Measurements from ENCODE around the gene CNKSR3.

Gene CNKSR3

DNA sequence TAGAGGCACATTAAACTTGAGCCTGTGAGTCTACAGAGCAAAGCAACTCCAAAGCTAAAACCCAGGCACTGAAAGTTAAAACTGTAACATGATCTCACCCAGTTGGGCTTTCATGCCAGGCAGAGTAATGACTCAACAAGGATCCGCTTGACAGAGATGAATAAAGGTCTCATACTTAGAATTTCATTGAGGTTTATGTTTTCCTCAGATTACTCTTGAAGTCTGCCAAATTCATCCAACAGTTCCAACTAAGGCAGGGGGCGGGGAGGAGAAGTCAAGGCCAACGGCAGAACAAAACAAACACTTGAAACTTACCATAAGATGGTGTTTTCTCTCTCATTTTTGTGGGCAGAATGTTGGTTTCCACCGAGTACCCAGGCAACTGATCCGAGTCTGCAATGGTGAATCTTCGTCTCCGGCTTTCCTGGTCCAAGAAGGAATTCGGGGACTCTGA, 99.8 kb downstream of the CNKSR3 start:
- no peak for DNase-seq

DNA sequence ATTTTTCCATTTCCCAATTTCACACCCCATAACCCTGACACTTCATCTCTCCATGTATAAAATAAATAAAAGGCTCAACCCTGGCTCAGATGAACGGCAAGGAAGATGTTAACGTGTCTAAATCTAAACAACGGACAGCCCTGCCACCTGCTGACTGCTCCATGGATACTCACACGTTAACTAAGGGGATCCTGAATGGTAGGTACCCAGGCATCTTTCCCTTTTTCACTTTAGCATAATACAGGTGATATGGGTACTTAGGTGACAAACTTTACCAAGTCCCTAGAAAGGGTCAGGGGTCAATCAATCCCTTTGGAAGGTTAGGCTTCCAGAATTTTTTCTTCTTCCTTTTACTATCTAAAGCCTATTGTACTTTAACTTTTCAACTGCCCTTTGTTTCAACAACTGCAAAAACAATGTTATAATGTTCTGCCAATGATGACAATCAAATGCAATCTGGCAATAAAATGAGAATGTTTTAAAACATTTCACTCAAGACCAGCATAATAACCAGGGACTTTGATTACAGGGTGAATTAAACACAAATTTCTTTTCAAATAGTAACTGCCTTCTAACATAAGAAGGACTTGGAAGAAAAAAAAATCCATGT, 101.5 kb downstream of the CNKSR3 start:
- DNase-seq = peak; percentile 7

DNA sequence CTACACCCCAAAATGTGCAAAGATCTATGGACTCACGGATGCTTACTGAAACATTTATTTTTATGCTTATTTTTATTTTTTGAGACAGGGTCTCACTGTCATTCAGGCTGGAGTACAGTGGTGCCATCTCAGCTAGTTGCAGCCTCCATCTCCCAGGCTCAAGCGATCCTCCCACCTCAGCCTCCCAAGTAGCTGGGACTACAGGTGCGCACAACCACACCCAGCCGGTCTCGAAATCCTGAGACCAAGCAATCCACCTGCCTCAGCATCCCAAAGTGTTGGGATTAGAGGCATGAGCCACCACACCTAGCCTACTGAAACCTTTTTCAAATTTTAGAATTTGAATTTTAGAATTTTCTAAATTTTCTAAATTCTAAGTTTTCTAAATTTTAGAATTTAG, 103.0 kb downstream of the CNKSR3 start:
- DNase-seq = no peak

DNA sequence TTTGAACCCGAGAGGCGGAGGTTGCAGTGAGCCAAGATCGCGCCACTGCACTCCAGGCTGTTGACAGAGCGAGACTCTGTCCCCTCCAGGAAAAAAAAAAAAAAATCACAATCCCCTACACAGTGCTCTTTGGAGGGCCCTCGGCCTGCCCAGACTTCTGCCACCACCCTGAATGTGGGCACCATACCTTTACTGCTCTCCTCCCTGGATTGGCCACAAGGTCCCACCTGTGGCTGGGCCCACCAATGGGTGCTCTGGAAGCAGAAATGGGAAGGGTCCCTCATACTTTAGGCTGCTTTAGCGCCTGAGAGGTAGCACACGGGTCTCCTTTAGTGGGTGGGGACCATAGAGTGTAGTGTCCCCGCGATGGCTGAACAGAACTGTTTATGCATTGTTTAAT, 103.6 kb downstream of the CNKSR3 start:
- DNase-seq = no peak

DNA sequence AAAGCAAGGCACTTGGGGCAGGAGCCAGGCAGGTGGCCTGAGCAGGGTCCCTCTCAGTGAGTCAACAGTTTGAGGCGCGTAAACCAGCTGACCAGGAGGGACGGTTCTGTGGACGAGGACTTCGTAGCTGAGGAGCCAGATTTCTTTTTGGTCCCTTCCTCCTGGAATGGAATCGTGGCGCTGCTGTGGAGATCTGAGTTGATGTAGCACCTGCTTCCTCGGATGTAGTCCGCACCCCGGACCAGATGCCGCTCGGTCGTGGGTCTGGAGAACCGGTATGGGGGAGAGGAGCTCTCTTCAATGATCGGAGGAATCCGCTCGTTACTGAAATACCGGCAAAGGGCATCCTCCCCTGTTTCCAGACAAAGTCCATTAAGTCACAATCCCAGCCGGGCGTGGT, 104.2 kb downstream of the CNKSR3 start:
- no peak for DNase-seq

DNA sequence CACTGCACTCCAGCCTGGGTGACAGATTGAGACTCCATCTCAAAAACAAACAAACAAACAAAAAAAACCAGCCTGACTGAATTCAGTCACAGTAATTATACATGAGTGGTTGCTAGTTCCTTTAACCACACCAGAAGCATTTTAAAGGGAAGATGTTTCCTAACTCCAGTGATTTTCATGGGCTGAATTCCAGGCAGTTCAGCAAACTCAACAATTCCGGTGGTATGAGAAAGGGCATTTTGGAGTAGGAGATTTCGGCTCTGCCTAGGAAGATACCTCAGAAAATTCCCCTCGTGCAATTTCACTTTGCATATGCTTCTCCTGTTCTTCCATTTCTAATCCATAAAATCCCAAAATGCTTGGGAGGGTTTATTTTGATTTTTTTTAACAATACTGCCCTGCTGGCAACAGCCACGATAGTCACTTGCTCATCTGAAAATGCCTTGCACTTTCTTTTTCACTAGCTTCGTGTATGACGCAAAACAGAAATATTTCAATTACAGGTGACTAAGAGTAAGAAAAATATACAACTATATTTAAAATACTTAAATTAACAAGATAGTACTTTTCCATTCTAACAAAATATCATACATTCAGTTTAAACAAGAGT, 105.6 kb downstream of the CNKSR3 start:
- no peak for DNase-seq

DNA sequence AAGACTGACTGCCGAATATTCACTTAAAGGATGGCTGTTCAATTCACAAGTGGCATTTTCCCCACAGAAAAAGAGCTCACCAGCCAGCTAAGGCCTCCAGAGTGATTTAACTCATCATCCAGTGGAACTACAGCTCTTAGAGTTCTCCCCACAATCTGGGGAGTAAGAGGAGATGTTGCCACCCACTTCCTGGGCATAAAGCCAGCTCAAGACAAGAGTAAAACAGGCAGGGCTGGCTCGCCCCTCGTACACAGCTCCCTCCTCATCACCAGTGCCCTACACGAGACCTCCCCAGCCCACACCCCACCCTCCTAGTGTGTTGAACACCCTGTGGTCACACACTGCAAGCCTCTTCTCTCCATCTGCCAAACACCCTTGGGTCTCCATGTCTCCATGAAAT, 106.7 kb downstream of the CNKSR3 start:
- no peak for DNase-seq

DNA sequence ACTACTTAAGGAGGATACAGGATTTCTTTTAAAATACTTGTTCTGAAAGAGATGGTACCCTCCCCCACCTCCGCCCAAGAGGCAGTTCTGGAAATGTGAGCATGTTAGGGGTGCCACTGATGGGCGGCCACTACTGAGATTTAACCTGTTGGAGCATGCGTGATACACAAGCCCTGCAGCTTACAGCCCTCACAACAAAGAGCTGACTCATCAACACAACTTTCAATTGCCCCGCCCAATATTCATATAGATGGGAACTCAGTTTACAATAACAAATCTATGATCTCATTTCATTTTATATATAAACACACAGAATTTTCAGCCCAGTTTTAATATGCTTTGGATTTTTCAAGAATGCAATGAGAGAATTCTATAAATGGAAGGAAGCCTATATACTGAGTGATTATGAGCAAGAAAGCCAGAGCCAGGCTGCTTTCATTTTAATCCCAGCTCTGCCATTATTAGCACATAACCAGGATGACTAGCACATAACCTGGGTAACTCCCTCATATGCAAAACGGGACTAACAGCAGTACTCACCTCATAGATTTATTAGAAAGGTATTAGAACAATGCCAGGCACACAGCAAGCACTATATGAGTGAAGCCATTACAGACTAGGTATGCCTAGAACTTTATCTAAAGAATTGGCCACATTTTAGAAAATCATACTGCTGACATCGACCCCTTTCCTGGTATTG, 108.3 kb downstream of the CNKSR3 start:
- DNase-seq = peak; percentile 52

DNA sequence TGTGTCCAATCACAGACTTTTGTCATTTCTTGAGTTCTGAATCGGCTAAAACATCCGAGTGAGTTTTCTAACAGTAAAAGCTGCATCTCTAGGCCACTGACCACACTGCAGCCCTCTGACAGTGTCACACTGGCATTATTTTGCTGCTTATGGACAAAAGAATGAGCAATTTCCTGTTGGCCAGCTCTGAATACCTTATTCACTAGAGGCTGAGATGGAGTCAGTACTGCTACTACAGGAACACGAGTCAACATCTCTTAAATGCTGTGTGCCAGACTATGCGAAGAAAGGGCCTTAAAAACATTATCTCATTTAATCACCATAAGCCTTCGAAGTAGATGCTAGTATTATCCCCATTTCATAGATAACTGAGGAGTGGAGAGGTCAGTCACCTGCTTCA, 111.4 kb downstream of the CNKSR3 start:
- DNase-seq = no peak

DNA sequence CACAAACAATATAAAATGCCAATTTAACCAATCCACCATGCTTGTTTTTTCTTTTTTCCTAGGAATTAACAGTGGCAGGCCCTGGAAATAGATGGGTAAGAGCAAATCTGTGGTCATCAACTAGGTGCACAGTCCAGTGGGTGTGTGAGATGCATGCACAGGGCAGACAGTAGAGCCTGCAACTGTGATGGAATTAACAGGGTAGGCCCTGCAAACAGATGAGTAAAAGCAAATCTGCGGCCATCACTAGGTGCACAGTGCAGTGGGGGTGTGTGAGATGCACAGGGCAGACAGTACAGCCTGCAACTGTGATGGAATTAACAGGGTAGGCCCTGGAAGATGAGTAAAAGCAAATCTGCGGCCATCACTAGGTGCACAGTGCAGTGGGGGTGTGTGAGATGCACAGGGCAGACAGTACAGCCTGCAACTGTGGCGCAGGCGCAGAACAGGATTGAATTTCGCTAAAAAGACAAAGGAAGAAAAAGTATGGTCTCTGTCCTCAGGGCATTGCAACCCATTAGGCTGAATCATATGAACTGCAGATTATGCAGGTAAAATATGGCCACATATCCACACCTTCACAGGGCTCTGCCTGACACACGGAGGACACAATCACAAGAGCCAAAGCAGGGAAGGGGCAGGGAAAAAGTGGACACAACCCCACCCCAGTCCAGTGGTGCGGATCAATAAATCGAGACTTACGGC, 112.8 kb downstream of the CNKSR3 start:
- DNase-seq = no peak

DNA sequence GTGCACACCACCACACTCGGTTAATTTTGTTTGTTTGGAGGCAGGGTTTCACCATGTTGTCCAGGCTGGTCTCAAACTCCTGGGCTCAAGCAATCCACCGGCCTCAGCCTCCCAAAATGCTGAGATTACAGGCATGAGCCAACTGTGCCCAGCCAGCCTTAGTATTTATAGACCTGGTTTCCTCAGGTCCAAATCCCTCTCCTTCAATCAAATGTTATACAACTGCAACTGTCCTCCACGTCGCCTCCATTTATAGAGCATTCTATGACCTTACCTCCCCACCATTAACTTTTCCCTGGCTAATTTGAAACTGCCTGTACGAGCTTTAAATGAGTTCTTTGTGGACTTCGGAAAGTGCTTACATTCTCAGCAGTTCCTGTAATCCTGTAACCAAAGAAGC, 114.6 kb downstream of the CNKSR3 start:
- no peak for DNase-seq

DNA sequence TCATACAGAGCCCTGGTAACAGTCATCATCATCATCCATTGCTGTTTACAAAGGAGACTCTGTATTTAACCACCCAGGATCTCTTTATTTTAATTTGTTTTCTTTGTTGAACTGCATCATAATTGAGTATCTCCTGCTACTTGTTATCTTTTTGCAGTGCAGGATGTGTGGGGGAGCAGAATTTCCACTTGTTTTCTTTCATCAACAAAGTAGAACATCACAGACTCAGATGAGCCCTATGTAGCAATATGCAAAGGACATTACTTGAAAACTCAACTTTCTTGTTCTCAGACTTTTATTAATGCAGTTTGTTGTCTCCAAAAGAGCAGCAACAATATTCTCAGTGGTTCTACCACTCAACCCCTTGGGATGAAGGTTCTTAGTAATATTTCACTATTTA, 115.2 kb downstream of the CNKSR3 start:
- DNase-seq = no peak

DNA sequence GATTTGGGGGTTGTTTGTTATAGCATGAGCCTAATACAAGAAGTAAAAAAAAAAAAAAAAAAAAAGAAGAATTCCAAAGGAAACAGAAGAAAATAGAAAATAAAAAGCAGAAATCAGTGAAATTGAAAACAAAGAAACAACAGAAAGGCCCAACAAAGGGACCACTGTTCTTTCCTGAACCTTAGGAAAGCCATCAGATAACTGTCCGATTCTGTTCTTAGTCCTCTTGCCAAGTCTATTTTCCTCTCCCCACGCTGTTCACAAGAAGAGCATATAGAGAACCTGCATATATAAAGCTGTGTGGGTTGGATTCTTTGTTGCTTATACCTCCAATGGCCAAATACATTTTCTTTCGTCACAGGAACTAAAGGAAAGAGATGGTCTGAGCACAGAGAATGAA, 115.9 kb downstream of the CNKSR3 start:
- DNase-seq = no peak

DNA sequence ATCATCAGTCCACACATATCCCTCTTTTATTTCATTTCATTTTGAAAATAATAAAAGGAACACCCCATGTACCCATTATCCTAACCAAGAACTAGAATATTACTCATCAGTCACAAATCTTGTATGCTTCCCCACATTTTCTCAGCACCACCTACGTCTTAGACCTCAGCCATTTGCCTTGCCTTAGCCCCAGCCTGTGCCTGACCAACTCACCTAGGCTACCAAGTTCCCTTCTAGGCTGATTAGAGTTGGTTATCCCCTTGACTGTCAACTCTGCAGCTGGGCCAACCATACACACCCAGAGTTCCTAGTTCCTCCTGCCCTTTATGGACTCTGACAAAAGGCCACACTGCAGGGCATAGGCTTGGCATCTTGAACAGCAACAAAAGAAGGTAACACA, 120.5 kb downstream of the CNKSR3 start:
- DNase-seq = no peak

DNA sequence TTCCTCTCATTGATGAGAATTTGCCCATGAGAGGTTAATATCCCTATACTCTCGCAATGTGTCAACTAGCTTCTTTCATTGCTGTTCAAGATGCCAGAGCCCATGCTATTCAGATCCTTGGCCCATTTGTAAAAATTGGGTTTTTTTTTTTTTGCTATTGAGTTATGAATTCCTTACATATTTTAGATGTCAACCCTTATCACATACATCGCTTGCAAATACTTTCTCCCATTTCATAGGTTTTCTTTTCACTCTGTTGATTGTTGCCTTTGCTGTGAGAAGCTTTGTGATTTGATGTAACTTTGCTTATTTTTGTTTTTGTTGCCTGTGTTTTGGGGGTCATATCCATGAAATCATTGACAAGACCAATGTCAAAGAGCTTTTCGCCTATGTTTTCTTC, 121.7 kb downstream of the CNKSR3 start:
- no peak for DNase-seq

DNA sequence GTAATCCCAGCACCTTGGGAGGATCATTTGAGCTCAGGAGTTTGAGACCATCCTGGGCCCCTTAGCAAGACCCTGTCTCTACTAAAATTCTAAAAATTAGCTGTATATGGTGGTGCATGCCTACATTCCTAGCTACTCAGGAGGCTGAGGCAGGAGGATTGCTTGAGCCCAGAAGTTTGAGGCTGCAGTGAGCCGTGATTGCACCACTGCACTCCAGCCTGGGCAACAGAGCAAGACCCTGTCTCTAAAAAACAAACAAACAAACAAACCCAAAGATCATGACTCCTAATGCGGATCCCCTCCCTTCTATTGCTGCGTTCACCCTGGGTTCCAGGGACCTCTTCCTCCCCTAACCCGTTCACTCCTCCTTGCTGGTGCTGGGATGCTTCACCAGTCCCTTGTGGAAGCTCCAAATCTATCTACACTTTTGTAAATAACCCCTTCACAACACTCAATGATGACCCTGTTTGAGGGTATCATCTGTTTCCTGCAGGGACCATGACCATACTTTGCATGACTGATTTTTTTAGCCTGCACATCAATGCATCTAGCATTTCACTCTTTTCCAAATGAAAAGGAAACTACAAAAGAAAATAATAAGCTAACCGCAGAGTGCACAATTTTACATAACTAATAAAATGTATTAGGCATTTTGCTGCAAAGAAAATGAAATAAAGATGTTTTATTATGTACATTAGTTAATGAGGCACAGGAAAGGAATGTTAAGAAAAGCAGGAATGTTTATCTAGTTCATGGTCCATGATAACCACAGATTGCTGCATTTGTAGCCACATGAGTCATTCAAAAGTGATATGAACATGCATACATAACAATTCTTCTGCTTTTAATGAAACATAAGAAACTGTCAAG, 123.4 kb downstream of the CNKSR3 start:
- DNase-seq = no peak

DNA sequence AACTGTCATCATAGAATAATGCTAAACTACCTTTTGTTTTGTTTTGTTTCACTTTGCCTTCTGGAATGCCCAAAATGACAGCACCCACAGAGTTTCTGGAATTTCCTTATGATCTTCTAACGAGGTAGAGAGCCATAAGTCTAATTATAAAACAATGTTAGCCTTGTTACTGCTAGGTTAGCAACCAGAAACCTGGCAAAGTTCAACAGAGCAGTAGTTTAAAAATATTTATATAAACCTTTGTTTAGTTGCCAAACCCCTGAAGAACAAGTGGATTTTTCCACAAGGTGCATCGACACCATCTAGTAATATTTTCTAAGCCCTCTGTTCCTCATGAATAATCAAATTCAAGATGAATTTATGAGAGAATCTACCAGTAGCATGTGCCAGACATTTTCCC, 126.3 kb downstream of the CNKSR3 start:
- no peak for DNase-seq

DNA sequence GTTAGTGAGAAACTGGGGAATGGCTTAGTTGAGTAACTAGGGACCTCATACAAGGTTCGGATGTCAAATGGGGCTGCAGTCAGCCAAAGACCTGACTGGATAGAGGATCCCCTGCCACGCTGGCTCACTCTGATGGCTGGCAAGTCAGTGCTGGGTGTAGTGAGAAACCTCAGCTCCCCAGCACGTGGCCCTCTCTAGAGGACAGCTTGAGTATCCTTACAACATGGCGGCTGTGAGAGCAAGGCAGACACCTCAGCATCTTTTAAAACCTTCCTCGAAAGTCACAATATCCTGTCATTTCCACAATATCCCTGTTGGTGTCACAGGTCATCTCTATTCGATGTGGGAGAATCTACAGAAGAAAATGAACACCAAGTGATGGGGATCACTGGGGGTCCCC, 127.2 kb downstream of the CNKSR3 start:
- DNase-seq = no peak

DNA sequence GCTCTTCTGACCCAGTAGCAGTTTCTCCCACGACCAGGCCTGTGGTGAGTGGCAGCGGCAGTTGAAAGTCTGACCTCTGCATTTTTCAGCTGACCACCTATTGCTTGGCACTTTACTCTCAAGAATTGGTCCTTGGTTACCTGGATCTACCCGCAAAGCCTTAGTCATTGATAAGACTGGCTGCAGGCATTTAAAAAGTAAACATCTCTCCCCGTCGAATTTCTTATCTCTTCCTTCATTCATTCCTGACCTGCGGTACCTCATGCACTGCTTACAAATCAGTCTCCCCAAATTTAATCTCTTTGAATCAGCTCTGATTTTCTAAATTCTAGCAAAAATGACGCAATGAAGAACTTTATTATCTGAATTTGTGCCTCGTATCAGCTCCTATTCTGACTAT, 127.7 kb downstream of the CNKSR3 start:
- DNase-seq = no peak

DNA sequence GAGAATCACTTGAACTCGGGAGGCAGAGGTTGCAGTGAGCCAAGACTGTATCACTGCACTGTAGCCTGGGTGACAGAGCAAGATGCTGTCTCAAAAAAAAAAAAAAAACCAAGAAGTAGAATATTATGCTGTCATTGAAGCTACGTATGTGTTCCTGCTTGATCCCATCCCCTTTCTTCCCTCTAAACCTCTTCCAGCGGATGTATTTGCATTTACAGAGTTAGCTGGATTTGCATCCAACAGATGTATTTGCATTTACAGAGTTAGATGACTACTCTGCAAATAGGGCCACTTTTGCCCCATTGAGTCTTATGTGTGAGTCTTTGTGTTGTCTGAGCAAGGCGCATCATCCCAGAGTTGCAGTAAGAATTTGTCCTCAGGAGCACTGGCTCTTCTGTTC, 128.9 kb downstream of the CNKSR3 start:
- peak; percentile 93 for DNase-seq

DNA sequence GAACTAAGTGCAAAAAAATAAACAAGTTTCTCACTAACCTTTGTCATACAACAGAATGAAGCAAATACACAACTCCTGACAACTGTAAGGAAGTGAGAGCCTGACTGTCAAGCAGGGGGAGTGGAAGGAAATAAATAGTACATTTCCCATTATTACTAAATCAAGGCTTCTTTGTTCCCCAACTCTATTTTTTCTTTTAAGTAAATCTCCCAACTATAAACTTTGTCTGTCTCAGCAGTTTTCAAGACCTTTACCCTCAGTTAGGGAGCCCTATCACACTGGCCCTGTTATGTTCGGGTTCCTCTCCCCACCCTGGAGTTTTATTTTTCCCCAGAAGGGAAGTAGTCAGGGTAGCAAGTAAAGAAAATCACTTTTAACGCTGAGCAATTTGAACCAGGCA, 129.7 kb downstream of the CNKSR3 start:
- no peak for DNase-seq

DNA sequence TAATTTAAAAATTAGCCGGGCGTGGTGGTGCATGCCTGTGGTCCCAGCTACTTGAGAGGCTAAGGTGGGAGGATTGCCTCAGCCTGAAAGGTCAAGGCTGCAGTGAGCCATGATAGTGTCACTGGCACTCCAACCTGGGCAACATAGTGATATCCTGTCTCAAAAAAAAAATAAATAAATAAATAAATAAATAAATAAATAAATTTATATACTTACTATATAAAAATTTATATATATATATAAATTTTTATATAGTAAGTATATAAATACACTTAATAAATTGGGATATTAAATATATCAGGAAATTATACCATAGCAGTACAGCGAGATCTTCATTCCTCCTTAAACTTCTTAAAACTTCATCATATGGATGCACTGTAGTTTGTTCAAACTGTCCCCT, 130.9 kb downstream of the CNKSR3 start:
- DNase-seq = no peak

DNA sequence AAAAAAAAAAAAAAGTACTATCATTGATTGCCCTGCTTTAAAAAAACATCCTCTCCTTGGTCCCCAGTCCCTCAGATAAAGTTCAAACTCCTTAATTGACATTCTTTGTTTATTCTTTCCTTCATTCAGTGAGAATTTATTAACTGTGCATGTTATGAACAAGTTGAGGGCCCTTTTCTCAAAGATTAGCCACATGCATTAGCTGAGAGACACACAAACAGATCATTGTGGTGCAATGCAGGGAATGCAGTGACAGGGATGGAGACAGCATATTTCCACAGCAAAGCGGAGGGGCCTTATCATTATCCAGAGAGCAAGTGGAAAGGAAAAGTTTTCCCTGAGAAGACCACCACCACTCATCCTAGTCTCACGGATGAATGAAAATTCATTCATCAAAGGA, 132.0 kb downstream of the CNKSR3 start:
- no peak for DNase-seq
